Measurements from ENCODE around the gene SLC25A28. TPM values are rescaled to one million over a fixed set of nuclear protein-coding genes. Genes with fewer than 3 reads are reported as not detected.

Gene SLC25A28
- total RNA-seq, 6 experiments from 2014 or later, result 18.3 to 23.9 (median 21.2) TPM

DNA sequence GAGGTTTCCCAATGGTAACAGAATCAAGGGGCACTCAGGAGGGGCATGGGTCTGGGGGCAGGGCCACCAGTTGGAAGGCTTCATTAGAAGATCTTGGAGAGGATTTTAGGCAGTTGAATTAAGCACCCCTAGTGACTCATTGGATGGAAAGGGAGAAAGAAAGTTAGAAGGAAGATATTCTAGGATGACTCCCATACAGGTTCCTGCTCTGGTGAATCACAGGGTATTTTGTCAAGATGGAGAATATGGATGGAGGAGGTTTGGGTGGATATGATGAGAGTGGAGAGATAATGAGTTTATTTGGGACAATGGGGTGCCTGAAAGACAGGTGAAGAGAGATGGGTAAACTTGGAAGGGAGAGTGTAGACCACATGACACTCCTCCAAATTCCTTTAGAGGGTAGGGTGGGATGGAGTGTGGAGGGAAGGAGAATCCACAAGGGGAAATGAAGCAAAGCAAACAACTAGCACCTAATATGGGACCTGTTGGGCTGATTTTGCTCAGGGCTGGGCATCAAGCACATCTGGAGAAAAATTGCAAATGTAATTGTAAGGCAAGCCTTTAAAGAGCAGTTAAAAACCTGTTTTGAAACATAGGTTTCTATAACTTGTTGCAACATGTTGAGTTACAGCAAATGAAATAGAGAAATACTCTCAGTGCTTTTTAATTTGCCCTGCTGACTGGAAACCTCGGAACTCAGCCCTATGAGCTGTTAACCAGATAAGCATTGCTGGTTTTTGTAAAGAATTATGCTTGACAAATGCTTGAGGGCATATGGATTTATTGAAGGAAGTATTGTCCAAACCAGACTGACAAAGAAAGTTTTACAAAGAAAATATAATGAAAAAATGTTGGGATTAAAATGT, 36.2 kb upstream of the SLC25A28 start:
- peaks cover 51% of the 10 kb centered on the region for H3K4me1 Mint-ChIP-seq (ENCODE audit: low read depth)

DNA sequence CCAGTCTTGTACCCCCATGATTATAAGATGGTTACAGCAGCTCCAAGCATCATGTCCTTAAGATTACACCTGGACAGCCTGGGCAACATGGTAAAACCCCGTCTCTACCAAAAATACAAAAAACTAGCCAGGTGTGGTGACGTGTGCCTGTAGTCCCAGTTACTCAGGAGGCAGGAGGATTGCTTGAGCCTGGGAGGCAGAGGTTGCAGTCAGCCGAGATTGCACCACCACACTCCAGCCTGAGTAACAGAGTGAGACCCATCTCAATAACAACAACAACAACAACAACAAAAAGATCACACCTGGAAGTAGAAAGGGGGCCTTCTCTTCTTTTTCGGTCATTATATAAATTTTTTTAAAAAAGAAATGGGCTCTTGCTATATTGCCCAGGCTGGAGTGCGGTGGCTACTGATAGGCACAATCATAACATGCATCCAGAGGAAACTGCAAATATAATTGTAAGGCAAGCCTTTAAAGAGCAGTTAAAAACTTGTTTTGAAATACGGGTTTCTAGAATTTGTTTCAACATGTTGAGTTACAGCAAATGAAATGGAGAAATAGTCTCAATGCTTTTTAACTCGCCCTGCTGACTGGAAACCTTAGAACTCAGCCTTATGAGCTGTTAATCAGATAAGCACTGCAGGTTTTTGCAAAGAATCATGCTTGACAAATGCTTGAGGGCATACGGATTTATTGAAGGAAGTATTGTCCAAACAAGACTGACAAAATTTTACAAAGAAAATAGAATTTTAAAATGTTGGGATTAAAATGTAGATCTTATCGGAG, 34.3 kb upstream of the SLC25A28 start:
- Mint-ChIP-seq H3K9me3 (no peaks in the 10 kb centered on the region), H3K36me3 (ENCODE audit: low read depth) (peaks cover under 1% of the 10 kb centered on the region; the same call in 1 of the 2 replicates), H3K27ac (no peak overlapping the region), H3K4me1 (ENCODE audit: low read depth) (peaks cover 35% of the 10 kb centered on the region), H3K4me3 (no peak overlapping the region), H3K27me3 (ENCODE audit: insufficient read depth) (peaks cover 4% of the 10 kb centered on the region)
- TF ChIP-seq, protein P1, sequence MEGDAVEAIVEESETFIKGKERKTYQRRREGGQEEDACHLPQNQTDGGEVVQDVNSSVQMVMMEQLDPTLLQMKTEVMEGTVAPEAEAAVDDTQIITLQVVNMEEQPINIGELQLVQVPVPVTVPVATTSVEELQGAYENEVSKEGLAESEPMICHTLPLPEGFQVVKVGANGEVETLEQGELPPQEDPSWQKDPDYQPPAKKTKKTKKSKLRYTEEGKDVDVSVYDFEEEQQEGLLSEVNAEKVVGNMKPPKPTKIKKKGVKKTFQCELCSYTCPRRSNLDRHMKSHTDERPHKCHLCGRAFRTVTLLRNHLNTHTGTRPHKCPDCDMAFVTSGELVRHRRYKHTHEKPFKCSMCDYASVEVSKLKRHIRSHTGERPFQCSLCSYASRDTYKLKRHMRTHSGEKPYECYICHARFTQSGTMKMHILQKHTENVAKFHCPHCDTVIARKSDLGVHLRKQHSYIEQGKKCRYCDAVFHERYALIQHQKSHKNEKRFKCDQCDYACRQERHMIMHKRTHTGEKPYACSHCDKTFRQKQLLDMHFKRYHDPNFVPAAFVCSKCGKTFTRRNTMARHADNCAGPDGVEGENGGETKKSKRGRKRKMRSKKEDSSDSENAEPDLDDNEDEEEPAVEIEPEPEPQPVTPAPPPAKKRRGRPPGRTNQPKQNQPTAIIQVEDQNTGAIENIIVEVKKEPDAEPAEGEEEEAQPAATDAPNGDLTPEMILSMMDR (IDR thresholded peaks at IDR 0.05), result no peak
- peak; percentile 80 for DNase-seq

More for the DNA sequence above, 36.2 kb upstream of the SLC25A28 start:
- H3K27ac Mint-ChIP-seq, result no peak overlapping the region
- H3K27me3 Mint-ChIP-seq (ENCODE audit: insufficient read depth), result peaks cover 1% of the 10 kb centered on the region
- DNase-seq, result peak; percentile 11
- no peaks in the 10 kb centered on the region for H3K9me3 Mint-ChIP-seq
- peaks cover 8% of the 10 kb centered on the region; the same call in 1 of the 2 replicates for H3K36me3 Mint-ChIP-seq (ENCODE audit: low read depth)
- TF ChIP-seq, protein P1 (IDR thresholded peaks at IDR 0.05), result no peak
- H3K4me3 Mint-ChIP-seq, result no peak overlapping the region

GRCh38 chr10:99652800-99653390, 32.7 kb upstream of the SLC25A28 start:
- peaks cover 8% of the 10 kb centered on the region for H3K27me3 Mint-ChIP-seq (ENCODE audit: insufficient read depth)

DNA sequence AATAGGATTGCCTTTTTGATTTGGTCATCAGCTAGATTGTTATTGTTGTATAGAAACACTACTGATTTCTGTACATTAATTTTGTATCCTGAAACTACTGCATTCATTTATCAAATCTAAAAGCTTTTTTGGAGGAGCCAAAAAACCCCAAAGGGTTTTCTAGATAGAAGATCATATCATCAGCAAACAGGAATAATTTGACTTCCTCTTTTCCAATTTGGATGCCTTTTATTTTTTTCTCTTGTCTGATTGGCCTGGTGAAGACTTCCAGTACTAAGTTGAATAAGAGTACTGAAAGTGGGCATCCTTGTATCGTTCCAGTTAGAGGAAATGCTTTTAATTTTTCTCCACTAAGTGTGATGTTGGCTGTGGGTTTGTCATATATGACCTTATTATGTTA, 28.5 kb upstream of the SLC25A28 start:
- Mint-ChIP-seq H3K36me3 (ENCODE audit: low read depth) (no peaks in the 10 kb centered on the region), H3K4me3 (no peak overlapping the region), H3K4me1 (ENCODE audit: low read depth) (peaks cover 8% of the 10 kb centered on the region), H3K9me3 (peaks cover 7% of the 10 kb centered on the region; the same call in 1 of the 2 replicates), H3K27me3 (ENCODE audit: insufficient read depth) (peaks cover 20% of the 10 kb centered on the region), H3K27ac (no peak overlapping the region)
- TF ChIP-seq, protein P1 (IDR thresholded peaks at IDR 0.05), result no peak
- DNase-seq, result no peak

More at GRCh38 chr10:99652800-99653390, 32.7 kb upstream of the SLC25A28 start:
- no peak for DNase-seq
- Mint-ChIP-seq H3K36me3 (ENCODE audit: low read depth) (no peaks in the 10 kb centered on the region), H3K9me3 (no peaks in the 10 kb centered on the region), H3K4me1 (ENCODE audit: low read depth) (peaks cover 25% of the 10 kb centered on the region), H3K27ac (no peak overlapping the region), H3K4me3 (no peak overlapping the region)
- TF ChIP-seq, protein P1 (IDR thresholded peaks at IDR 0.05), result no peak

- Mint-ChIP-seq H3K4me1 (ENCODE audit: low read depth) (peaks cover 8% of the 10 kb centered on the region), H3K9me3 (peaks cover 7% of the 10 kb centered on the region; the same call in 1 of the 2 replicates), H3K27me3 (ENCODE audit: insufficient read depth) (peaks cover 21% of the 10 kb centered on the region), H3K27ac (no peak overlapping the region), H3K4me3 (no peak overlapping the region), H3K36me3 (ENCODE audit: low read depth) (no peaks in the 10 kb centered on the region)
- DNase-seq, result no peak
- TF ChIP-seq, protein P1 (IDR thresholded peaks at IDR 0.05), result no peak
Observed at GRCh38 chr10:99647601-99648151, 27.4 kb upstream of the SLC25A28 start.

Data from HFFc6 (cell line).